HG03064 (cell line): Measurements from ENCODE around the gene FES.
"Not testable (repeated sequence)": the region's sequence is repeated elsewhere in the genome, so short reads cannot be mapped to it uniquely, and the experiment has no call there.

Experiments
- ATAC-seq: cut with Tn5 transposase; IDR thresholded peaks from one replicate; pipeline ENCODE4 v1.9.1; 2021; ENCODE audit warnings: low read depth; ENCODE audit not compliant: unreplicated experiment

FES gene

DNA sequence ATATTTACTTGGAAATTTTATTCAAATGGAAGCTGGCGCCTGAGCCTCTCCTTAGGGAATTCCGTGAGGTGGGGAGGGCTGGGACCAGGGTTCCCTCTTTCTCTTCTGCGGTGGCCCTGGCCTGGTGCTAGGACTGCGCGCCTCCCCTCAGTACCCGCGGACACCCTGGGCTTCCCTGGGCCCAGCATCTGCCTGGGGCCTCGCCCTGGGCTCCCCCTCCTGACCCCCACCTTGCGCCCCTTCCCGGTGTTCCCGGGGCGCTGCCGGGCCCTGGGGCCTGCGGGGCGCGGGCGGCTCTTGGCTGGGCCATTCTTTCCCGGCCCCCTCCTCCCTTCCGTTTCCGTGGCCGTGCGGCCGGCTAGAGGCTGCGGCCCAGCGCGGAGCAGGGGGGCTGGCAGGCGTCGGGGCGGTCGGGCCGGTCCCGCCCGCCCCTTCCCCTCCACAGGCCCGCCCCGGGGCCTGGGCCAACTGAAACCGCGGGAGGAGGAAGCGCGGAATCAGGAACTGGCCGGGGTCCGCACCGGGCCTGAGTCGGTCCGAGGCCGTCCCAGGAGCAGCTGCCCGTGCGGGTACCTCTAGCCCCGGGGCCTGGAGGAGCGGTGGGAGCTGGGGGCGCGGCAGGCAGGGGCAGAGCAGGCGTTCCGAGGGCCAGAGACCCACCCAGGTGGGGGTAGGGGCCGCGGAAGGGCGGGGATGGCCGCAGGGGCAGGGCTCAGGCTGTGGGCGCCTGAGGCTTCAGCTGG is at the start of gene FES:
Gene FES (plus strand): TSS at position 529 of the 743 bp plus-strand sequence. CDS start 542 bp downstream, outside the sequence.
- no peak for ATAC-seq

GRCh38 chr15:90834626-90835025 is 49.7 kb upstream of the FES start:
- ATAC-seq = no peak

DNA sequence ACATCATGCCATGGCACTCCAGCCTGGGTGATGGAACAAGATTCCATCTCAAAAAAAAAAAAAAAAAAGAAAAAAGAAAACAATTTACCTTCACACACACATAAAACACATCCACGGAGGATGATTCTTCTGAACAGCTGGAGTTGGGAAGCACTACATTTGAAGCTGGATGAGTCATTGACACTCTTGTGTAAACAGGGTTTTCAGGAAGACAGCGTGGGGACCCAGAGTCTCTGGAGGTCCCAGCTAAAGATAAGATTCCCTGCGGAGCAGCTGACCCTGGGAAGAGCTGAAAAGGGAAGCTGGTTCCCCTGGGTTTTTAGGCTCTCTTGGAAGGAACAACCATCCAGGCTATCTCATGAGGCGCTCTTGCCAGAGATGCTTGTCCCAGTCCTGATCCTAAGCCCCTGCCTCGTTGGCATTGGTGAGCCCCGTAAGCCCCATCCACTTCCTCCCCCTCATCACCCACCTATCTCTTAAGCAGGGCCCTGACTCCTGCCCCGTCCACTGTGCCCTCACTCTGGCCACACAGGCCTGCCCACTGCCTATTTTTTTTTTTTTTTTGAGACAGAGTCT is 47.9 kb upstream of the FES start:
- no peak for ATAC-seq

GRCh38 chr15:90837094-90837493 is 47.2 kb upstream of the FES start:
- ATAC-seq = no peak

DNA sequence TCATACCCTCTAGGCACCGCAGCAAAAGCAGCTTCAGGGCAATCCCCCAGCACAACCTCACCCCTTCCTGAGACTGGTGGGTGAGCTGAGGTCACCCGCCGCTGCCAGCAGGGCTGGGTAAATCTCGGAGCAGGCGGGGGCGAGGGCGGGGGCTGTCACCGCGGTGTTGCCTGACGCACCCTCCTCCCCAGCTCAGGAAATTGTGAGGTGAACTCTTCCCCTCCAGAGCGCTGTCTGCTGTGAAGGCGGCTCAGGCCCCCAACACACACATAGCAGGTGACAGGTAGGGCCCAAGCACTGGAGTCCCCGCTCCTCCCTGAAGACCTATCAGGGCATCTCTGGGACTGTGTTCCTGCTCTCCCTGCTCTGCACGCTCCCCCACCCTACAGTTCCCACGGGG is 46.2 kb upstream of the FES start:
- ATAC-seq = no peak

GRCh38 chr15:90838544-90838943 is 45.8 kb upstream of the FES start:
- ATAC-seq = no peak

- peak; percentile 95 for ATAC-seq
These were observed 44.9 kb upstream of the FES start for GRCh38 chr15:90839187-90840071.

DNA sequence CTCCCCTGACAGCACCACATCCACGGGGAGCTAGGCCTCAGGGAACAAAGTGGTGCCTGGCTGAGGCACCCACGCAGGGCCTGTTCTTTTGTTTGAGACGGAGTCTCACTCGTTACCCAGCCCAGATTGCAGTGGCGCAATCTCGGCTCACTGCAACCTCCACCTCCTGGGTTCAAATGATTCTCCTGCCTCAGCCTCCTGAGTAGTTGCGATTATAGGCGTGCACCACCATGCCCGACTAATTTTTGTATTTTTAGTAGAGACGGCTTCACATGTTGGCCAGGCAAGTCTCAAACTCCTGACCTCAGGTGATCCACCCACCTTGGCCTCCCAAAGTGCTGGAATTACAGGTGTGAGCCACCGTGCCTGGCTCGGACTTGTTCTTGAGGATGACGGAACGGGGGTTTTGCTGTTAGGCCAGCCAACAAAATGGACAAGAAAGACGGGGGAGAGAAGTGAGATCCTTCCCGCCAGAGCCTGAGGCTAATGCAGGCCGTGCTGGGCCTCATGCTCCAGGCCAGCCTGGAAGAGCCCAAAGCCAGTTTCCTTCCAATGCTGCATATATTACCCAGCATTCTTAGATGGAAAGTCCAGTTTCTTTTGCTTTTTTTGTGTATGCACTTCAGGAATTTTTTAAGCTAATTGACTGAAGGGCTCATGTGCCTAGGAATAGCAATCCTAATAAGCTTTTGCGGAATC is 44.0 kb upstream of the FES start:
- ATAC-seq = no peak

DNA sequence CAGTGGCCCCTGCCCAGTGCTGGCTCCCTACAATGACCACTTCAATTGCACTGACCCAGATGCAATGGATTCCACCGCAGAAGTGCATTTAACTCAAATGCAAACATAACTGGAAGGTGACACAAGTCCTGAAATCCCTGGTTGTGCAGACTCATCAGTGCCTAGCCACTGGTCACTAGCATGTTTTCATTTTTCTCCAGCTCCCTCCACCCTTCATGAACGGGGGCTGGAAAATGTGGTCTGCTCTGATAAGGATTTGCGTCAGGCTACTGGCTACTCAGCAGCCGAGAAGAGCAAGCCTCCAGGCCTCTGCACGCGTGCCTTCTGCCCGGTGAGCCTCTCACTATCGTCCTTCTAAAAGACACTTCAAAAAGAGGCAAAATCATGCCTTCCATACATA is 43.4 kb upstream of the FES start:
- no peak for ATAC-seq

DNA sequence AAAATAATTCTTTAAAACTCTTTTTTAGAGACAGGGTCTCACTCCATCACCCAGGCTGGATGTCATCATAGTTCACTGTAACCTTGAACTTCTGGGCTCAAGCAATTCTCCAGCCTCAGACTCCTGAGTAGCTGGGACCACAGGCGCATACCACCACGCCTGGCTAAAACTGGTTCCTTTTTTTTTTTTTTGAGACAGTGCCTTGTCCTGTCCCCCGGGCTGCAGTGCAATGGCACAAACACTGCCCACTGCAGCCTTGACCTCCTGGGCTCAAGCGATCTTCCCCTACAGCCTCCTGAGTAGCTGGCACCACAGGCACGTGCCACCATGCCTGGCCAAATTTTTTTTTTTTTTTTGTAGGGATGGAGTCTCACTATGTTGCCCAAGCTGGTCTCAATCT is 39.6 kb upstream of the FES start:
- ATAC-seq = no peak

- peak; percentile 88 for ATAC-seq
These were observed 38.9 kb upstream of the FES start for GRCh38 chr15:90845201-90845949.

DNA sequence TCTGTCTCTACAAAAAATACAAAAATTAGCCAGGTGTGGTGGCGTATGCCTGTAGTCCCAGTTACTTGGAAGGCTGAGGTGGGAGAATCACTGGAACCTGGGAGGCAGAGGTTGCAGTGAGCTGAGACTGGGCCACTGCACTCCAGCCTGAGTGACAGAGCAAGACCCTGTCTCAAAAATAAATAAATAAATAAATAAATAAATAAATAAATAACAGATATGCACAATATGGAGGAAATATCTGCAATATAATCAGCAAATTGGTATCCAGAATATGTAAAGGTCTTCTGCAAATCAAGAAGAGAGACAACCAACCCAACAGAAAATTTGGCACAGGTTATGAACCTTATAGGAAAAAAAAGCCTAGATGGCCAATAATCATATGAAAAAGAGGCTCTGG is 34.9 kb upstream of the FES start:
- not testable (repeated sequence) for ATAC-seq

DNA sequence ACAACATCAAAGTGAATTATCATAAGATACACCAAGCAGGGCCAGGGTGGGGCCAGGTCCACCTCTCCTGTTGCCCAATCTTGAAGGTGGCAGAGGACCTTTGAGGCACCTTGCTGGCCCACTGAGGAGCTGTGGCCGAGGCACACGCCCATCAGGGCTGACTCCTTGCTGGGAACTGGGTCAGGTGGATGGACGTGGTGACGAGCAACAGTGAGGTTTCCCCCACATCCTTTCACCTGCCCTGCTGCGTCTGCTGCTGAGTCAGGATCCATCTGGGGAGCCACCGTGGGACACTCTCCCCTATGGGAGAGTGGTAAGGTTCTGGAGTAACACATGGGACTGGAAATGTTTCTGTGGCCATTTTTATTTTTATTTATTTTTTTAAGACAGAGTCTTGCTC is 33.2 kb upstream of the FES start:
- no peak for ATAC-seq

DNA sequence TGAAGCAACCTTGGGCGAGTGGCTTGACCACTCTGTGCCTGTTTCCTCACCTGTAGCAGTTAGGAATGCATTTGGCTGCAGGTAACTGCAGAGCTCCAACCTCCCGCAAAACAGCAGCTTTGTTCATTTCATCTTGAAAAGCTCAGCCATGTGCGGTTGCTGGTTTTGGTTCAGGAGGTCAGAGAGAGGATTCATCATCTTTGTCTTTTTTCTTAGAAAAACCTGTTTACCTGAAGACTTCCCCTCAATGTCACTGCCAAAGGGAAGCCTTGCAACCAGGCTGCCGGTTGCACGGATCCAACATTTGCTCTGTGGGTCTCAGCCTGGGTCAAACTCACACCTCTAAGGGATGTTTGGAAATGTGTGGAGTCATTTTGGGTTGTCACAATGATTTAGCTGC is 32.4 kb upstream of the FES start:
- no peak for ATAC-seq

- ATAC-seq = no peak
These were observed 29.2 kb upstream of the FES start for GRCh38 chr15:90855139-90855538.

DNA sequence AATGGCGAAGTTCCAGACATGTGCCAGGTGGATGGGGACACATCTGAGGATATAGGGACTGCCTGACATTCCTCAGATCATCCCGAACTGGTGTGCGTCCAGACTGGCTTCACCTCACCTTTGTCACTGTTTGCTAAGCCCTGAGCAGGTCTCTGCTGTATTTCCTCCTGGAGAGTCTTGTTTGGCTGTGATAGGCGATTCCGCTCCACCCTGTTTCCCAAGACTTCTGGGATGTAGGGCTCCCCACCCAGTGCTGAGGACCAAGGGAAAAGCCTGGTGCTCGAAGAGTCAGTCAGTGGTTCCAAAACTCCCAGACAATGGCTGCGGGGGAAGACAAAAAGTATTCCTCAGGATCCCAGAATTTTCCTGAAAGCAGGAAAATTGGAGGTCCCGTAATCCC is 27.0 kb upstream of the FES start:
- ATAC-seq = no peak

- ATAC-seq = no peak
These were observed 26.3 kb upstream of the FES start for GRCh38 chr15:90857883-90858443.

GRCh38 chr15:90859234-90860131 is 24.8 kb upstream of the FES start:
- no peak for ATAC-seq

GRCh38 chr15:90860450-90860849 is 23.9 kb upstream of the FES start:
- ATAC-seq = no peak
